ENCODE results near the gene SKP1.

DNA sequence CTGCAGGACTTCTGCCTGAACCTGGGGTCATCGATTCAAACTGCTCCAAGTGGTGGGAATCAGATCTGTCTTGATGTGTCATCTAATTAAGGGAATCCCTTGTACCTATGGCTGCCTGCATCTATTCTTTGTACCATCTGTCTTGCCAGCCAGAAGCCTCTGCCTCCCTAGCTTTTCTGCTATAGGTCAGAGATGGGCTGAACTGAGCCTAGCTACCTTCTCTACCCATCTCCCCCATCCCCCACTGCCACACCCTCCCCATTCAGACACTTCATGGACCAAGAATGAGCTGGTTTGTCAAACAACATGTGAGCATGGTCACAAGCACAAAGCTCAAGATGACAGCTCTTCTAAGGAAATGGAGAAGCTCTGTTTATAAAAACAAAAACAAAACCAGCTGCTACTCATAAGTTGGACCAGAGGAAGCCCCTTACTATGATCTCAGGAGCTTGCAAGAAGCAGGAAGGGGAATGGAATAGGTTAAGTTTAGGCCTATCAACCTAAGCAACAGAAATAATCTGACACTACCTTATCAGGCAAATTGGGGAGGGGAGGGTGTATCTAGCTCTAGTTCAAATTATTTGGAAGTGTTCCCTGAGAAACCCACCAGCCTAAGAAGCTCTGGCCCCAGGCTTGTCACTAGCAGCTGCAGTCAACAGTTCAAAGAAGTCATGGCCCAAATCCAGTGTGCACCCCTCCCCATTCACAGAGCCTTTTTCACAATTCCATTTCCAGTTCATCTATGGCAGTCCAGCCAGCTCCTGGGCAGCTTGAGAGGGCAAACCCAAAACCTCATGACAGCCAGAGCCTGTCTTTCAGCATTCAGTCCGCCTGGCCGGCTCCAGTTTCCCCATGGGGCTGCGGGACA is 29.9 kb downstream of the SKP1 start:
- TF ChIP-seq POLR2AphosphoS5 (IDR thresholded peaks at IDR 0.05; ENCODE audit: low read depth, low read length) = no peak
- TF ChIP-seq TAF1 (IDR thresholded peaks at IDR 0.05; ENCODE audit: borderline replicate concordance, insufficient read depth, low read length) = no peak
- TF ChIP-seq SIN3A (IDR thresholded peaks at IDR 0.05; ENCODE audit: borderline replicate concordance, insufficient read depth, low read length) = no peak
- TF ChIP-seq, protein P1, sequence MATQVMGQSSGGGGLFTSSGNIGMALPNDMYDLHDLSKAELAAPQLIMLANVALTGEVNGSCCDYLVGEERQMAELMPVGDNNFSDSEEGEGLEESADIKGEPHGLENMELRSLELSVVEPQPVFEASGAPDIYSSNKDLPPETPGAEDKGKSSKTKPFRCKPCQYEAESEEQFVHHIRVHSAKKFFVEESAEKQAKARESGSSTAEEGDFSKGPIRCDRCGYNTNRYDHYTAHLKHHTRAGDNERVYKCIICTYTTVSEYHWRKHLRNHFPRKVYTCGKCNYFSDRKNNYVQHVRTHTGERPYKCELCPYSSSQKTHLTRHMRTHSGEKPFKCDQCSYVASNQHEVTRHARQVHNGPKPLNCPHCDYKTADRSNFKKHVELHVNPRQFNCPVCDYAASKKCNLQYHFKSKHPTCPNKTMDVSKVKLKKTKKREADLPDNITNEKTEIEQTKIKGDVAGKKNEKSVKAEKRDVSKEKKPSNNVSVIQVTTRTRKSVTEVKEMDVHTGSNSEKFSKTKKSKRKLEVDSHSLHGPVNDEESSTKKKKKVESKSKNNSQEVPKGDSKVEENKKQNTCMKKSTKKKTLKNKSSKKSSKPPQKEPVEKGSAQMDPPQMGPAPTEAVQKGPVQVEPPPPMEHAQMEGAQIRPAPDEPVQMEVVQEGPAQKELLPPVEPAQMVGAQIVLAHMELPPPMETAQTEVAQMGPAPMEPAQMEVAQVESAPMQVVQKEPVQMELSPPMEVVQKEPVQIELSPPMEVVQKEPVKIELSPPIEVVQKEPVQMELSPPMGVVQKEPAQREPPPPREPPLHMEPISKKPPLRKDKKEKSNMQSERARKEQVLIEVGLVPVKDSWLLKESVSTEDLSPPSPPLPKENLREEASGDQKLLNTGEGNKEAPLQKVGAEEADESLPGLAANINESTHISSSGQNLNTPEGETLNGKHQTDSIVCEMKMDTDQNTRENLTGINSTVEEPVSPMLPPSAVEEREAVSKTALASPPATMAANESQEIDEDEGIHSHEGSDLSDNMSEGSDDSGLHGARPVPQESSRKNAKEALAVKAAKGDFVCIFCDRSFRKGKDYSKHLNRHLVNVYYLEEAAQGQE (IDR thresholded peaks at IDR 0.05; ENCODE audit: insufficient read depth in 1 of 2, low read depth in 2 of 2, low read length in 2 of 2) = no peak

All from PFSK-1 (cell line).